ENCODE data around the gene ZNF383.
"Not testable (repeated sequence)": the region's sequence is repeated elsewhere in the genome, so short reads cannot be mapped to it uniquely, and the experiment has no call there.

DNA sequence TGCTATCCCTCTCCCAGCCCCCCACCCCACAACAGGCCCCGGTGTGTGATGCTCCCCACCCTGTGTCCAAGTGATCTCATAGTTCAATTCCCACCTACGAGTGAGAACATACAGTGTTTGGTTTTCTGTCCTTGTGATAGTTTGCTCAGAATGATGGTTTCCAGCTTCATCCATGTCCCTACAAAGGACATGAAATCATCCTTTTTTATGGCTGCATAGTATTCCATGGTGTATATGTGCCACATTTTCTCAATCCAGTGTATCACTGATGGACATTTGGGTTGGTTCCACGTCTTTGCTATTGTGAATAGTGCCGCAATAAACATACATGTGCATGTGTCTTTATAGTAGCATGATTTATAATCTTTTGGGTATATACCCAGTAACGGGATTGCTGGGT, 20.9 kb upstream of the ZNF383 start:
- not testable (repeated sequence) for TF ChIP-seq SETDB1 (IDR thresholded peaks at IDR 0.05; ENCODE audit: insufficient read length, low read length); ZNF549 (tag by site-specific recombination; IDR thresholded peaks at IDR 0.05); ZBTB7A (tag by site-specific recombination; IDR thresholded peaks at IDR 0.05; ENCODE audit: low read depth); SCRT2 (tag by site-specific recombination; IDR thresholded peaks at IDR 0.05); ZNF510 (tag by site-specific recombination; IDR thresholded peaks at IDR 0.05; ENCODE audit: insufficient replicate concordance)
- TF ChIP-seq, protein P1, sequence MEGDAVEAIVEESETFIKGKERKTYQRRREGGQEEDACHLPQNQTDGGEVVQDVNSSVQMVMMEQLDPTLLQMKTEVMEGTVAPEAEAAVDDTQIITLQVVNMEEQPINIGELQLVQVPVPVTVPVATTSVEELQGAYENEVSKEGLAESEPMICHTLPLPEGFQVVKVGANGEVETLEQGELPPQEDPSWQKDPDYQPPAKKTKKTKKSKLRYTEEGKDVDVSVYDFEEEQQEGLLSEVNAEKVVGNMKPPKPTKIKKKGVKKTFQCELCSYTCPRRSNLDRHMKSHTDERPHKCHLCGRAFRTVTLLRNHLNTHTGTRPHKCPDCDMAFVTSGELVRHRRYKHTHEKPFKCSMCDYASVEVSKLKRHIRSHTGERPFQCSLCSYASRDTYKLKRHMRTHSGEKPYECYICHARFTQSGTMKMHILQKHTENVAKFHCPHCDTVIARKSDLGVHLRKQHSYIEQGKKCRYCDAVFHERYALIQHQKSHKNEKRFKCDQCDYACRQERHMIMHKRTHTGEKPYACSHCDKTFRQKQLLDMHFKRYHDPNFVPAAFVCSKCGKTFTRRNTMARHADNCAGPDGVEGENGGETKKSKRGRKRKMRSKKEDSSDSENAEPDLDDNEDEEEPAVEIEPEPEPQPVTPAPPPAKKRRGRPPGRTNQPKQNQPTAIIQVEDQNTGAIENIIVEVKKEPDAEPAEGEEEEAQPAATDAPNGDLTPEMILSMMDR (tag by site-specific recombination; IDR thresholded peaks at IDR 0.05) = not testable (repeated sequence)
- TF ChIP-seq, protein P2, sequence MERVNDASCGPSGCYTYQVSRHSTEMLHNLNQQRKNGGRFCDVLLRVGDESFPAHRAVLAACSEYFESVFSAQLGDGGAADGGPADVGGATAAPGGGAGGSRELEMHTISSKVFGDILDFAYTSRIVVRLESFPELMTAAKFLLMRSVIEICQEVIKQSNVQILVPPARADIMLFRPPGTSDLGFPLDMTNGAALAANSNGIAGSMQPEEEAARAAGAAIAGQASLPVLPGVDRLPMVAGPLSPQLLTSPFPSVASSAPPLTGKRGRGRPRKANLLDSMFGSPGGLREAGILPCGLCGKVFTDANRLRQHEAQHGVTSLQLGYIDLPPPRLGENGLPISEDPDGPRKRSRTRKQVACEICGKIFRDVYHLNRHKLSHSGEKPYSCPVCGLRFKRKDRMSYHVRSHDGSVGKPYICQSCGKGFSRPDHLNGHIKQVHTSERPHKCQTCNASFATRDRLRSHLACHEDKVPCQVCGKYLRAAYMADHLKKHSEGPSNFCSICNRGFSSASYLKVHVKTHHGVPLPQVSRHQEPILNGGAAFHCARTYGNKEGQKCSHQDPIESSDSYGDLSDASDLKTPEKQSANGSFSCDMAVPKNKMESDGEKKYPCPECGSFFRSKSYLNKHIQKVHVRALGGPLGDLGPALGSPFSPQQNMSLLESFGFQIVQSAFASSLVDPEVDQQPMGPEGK (tag by site-specific recombination; IDR thresholded peaks at IDR 0.05) = not testable (repeated sequence)
